ENCODE measurements around the gene PLD2. TPM values are rescaled to one million over a fixed set of nuclear protein-coding genes. Genes with fewer than 3 reads are reported as not detected.
"Not testable (repeated sequence)": the region's sequence is repeated elsewhere in the genome, so short reads cannot be mapped to it uniquely, and the experiment has no call there.

The PLD2 gene
- total RNA-seq, 1 donor from 2014 or later = 20.0 TPM

- TF ChIP-seq CTCF (IDR thresholded peaks at IDR 0.05; ENCODE audit: insufficient read depth, low read length, severe bottlenecking) = no peak
- no peak for FAIRE-seq
Measured at GRCh38 chr17:4827399-4827798, 20.4 kb downstream of the PLD2 start.

GRCh38 chr17:4832829-4833177 lies 25.9 kb downstream of the PLD2 start:
- not testable (repeated sequence) for H3K27me3 ChIP-seq (ENCODE audit: control insufficient read depth, insufficient read depth, low read length); H3K36me3 ChIP-seq (ENCODE audit: control insufficient read depth, insufficient read depth, low read length); FAIRE-seq; DNase-seq (ENCODE audit: low read depth)
- H3K4me3 ChIP-seq (ENCODE audit: low read depth, low read length) = peak overlapping the region; percentile 99

More at GRCh38 chr17:4827399-4827798, 20.4 kb downstream of the PLD2 start:
- H3K27me3 ChIP-seq (ENCODE audit: control insufficient read depth, insufficient read depth, low read length) = no peaks in the 10 kb centered on the region
- H3K4me3 ChIP-seq (ENCODE audit: low read depth, low read length) = no peak overlapping the region
- peaks cover 2% of the 10 kb centered on the region for H3K36me3 ChIP-seq (ENCODE audit: control insufficient read depth, insufficient read depth, low read length)
- DNase-seq (ENCODE audit: low read depth) = no peak

- TF ChIP-seq CTCF (IDR thresholded peaks at IDR 0.05; ENCODE audit: insufficient read depth, low read length, severe bottlenecking) = no peak
- H3K4me3 ChIP-seq (ENCODE audit: low read depth, low read length) = peak within 1 kb of the TSS; percentile 99
- no peaks in the 10 kb centered on the region for H3K27me3 ChIP-seq (ENCODE audit: control insufficient read depth, insufficient read depth, low read length)
- DNase-seq (ENCODE audit: low read depth) = peak; percentile 84
- peaks cover 4% of the 10 kb centered on the region for H3K36me3 ChIP-seq (ENCODE audit: control insufficient read depth, insufficient read depth, low read length)
- FAIRE-seq = no peak
Measured at GRCh38 chr17:4833178-4833940, 26.4 kb downstream of the PLD2 start, which contains the start of gene MINK1. Gene MINK1 (plus strand): TSS chr17:4833340. CDS start chr17:4833584, 244 bp downstream.

- DNase-seq (ENCODE audit: low read depth) = no peak
- Histone ChIP-seq H3K27me3 (ENCODE audit: control insufficient read depth, insufficient read depth, low read length) (no peaks in the 10 kb centered on the region), H3K4me3 (ENCODE audit: low read depth, low read length) (peak overlapping the region; percentile 99), H3K36me3 (ENCODE audit: control insufficient read depth, insufficient read depth, low read length) (peaks cover 5% of the 10 kb centered on the region)
- TF ChIP-seq CTCF (IDR thresholded peaks at IDR 0.05; ENCODE audit: insufficient read depth, low read length, severe bottlenecking) = no peak
- FAIRE-seq = no peak
Measured at GRCh38 chr17:4833941-4834680, 27.2 kb downstream of the PLD2 start.

GRCh38 chr17:4834681-4835020 lies 27.7 kb downstream of the PLD2 start:
- FAIRE-seq (no peak), DNase-seq (ENCODE audit: low read depth) (no peak)
- H3K27me3 ChIP-seq (ENCODE audit: control insufficient read depth, insufficient read depth, low read length) = no peaks in the 10 kb centered on the region
- H3K4me3 ChIP-seq (ENCODE audit: low read depth, low read length) = peak overlapping the region; percentile 99
- TF ChIP-seq CTCF (IDR thresholded peaks at IDR 0.05; ENCODE audit: insufficient read depth, low read length, severe bottlenecking) = no peak
- peaks cover 5% of the 10 kb centered on the region for H3K36me3 ChIP-seq (ENCODE audit: control insufficient read depth, insufficient read depth, low read length)

GRCh38 chr17:4836221-4836620 lies 29.3 kb downstream of the PLD2 start:
- DNase-seq (ENCODE audit: low read depth) = no peak
- Histone ChIP-seq H3K4me3 (ENCODE audit: low read depth, low read length) (no peak overlapping the region), H3K27me3 (ENCODE audit: control insufficient read depth, insufficient read depth, low read length) (no peaks in the 10 kb centered on the region), H3K36me3 (ENCODE audit: control insufficient read depth, insufficient read depth, low read length) (peaks cover 8% of the 10 kb centered on the region)
- no peak for FAIRE-seq
- TF ChIP-seq CTCF (IDR thresholded peaks at IDR 0.05; ENCODE audit: insufficient read depth, low read length, severe bottlenecking) = no peak

Measured in bronchial epithelial cell (primary cell).